GM12878 (cell line): ENCODE measurements around the gene TFB1M. TPM values are rescaled to one million over a fixed set of nuclear protein-coding genes. Genes with fewer than 3 reads are reported as not detected.

Source experiments
- CHD4 ChIP-seq: fragments of 200-600 bp; sonication (generic); IDR thresholded peaks from 2 replicates; pipeline ENCODE4 v1.6.1; 2016; ENCODE audit warnings: mild to moderate bottlenecking
- DPF2 ChIP-seq: fragments of 450-650 bp; IDR thresholded peaks from 2 replicates; pipeline ENCODE4 v1.6.1; 2017; ENCODE audit warnings: mild to moderate bottlenecking
- FOXM1 ChIP-seq: IDR thresholded peaks from 2 replicates; pipeline ENCODE4 v1.6.1; 2012; ENCODE audit warnings: low read depth, mild to moderate bottlenecking, inconsistent platforms, low read length, moderate library complexity
- JUNB ChIP-seq: IDR thresholded peaks from 2 replicates; pipeline ENCODE4 v1.6.1; 2016; ENCODE audit warnings: antibody characterized with exemption, mild to moderate bottlenecking
- KDM1A ChIP-seq: fragments of 200-600 bp; sonication (generic); IDR thresholded peaks from 2 replicates; pipeline ENCODE4 v1.6.1; 2016; ENCODE audit warnings: borderline replicate concordance
- MAX ChIP-seq: IDR thresholded peaks from 2 replicates; pipeline ENCODE4 v1.6.1; 2012; ENCODE audit warnings: low read depth, low read length, improper control_type of control experiment
- MYB ChIP-seq: fragments of 150-350 bp; IDR thresholded peaks from 2 replicates; pipeline ENCODE4 v1.6.1; 2014; ENCODE audit warnings: mild to moderate bottlenecking, low read depth, low read length, borderline replicate concordance
- NFYA ChIP-seq: IDR thresholded peaks from 2 replicates; pipeline ENCODE4 v1.6.1; 2011; ENCODE audit warnings: low read depth, mild to moderate bottlenecking, low read length, improper control_type of control experiment, borderline replicate concordance
- NFYB ChIP-seq: IDR thresholded peaks from 2 replicates; pipeline ENCODE4 v1.6.1; 2011; ENCODE audit warnings: low read depth, mild to moderate bottlenecking, low read length, improper control_type of control experiment, moderate library complexity; ENCODE audit not compliant: insufficient read depth
- NR2F1 ChIP-seq: fragments of 450-650 bp; conservative IDR thresholded peaks from 2 replicates; pipeline ENCODE4 v1.6.1; 2017; ENCODE audit warnings: mild to moderate bottlenecking
- PAX8 ChIP-seq: fragments of 450-650 bp; IDR thresholded peaks from 2 replicates; pipeline ENCODE4 v1.6.1; 2017; ENCODE audit warnings: mild to moderate bottlenecking, moderate library complexity
- PML ChIP-seq: IDR thresholded peaks from 2 replicates; pipeline ENCODE4 v1.6.1; 2012; ENCODE audit warnings: low read length, inconsistent platforms
- POLR2A ChIP-seq: IDR thresholded peaks from 2 replicates; pipeline ENCODE4 v1.6.1; 2011; ENCODE audit warnings: low read depth, mild to moderate bottlenecking, low read length
- PRDM15 ChIP-seq: fragments of 450-650 bp; formaldehyde crosslinking; IDR thresholded peaks from 2 replicates; pipeline ENCODE4 v1.4.0; 2020; ENCODE audit warnings: mild to moderate bottlenecking, moderate library complexity
- RAD21 ChIP-seq: IDR thresholded peaks from 2 replicates; pipeline ENCODE4 v1.6.1; 2011; ENCODE audit warnings: mild to moderate bottlenecking, low read depth, low read length, moderate library complexity; ENCODE audit not compliant: insufficient read depth
- SMAD5 ChIP-seq: IDR thresholded peaks from 2 replicates; pipeline ENCODE4 v1.6.1; 2016; ENCODE audit warnings: antibody characterized with exemption, low read depth
- SREBF2 ChIP-seq: IDR thresholded peaks from 2 replicates; pipeline ENCODE4 v1.6.1; 2012; ENCODE audit warnings: mild to moderate bottlenecking, low read length
- SRF ChIP-seq, 2 experiments: IDR thresholded peaks; 2 replicates each; pipeline ENCODE4 v1.6.1; 2011; ENCODE audit warnings: low read depth in 2 of 2, low read length in 2 of 2, mild to moderate bottlenecking in 1 of 2, moderate library complexity in 1 of 2
- SUZ12 ChIP-seq: fragments of 200-600 bp; sonication (generic); IDR thresholded peaks from one replicate; pipeline ENCODE4 v1.6.1; 2018; ENCODE audit warnings: antibody characterized with exemption, mild to moderate bottlenecking; ENCODE audit not compliant: unreplicated experiment
- TBL1XR1 ChIP-seq: IDR thresholded peaks from 2 replicates; pipeline ENCODE4 v1.6.1; 2012; ENCODE audit warnings: low read depth, low read length, improper control_type of control experiment
- WRNIP1 ChIP-seq: IDR thresholded peaks from 2 replicates; pipeline ENCODE4 v1.6.1; 2011; ENCODE audit warnings: low read depth, low read length, improper control_type of control experiment, borderline replicate concordance
- ZBTB11 ChIP-seq: fragments of 450-650 bp; formaldehyde crosslinking; IDR thresholded peaks from 2 replicates; pipeline ENCODE4 v1.5.0; 2022; ENCODE audit warnings: mild to moderate bottlenecking, missing genetic modification characterization
- ZSCAN29 ChIP-seq: fragments of 450-650 bp; IDR thresholded peaks from 2 replicates; pipeline ENCODE4 v1.6.1; 2017; ENCODE audit warnings: mild to moderate bottlenecking, moderate library complexity
- polyA plus RNA-seq, 11 experiments: library from polyadenylated mRNA; depleted of rRNA in 4 of 11; unstranded in 6 of 11; stranded (reverse) in 5 of 11; fragments of >200 nt; fragmentation: Nextera tagmentation in 4 of 11; fragmentation: Illumina TruSeq in 1 of 11; extraction: Ambion mirVana in 4 of 11; extraction: Trizol in 1 of 11; gene quantifications; 1 replicate in 1 of 11; 2 replicates in 10 of 11; pipeline versions ENCODE4 v1.2.1 to v1.2.3, GENCODE V29; 2011 to 2016; ENCODE audit warnings: inconsistent platforms in 2 of 11, missing spikeins in 2 of 11, low read depth in 1 of 11
- total RNA-seq, 4 experiments: library from RNA; depleted of rRNA in 3 of 4; stranded (reverse); fragments of >200 nt in 3 of 4; fragmentation: Illumina TruSeq in 1 of 4; extraction: Trizol in 1 of 4; gene quantifications; 2 replicates each; pipeline versions ENCODE4 v1.2.1 to v1.2.3, GENCODE V29; 2013 to 2021

Gene TFB1M
- total and polyA plus RNA-seq, 10 of the 15 experiments (the other 5 are each of a cell fraction or from before 2014, with no cell fraction given) = 29.9 to 117 (median 41.3) TPM

DNA sequence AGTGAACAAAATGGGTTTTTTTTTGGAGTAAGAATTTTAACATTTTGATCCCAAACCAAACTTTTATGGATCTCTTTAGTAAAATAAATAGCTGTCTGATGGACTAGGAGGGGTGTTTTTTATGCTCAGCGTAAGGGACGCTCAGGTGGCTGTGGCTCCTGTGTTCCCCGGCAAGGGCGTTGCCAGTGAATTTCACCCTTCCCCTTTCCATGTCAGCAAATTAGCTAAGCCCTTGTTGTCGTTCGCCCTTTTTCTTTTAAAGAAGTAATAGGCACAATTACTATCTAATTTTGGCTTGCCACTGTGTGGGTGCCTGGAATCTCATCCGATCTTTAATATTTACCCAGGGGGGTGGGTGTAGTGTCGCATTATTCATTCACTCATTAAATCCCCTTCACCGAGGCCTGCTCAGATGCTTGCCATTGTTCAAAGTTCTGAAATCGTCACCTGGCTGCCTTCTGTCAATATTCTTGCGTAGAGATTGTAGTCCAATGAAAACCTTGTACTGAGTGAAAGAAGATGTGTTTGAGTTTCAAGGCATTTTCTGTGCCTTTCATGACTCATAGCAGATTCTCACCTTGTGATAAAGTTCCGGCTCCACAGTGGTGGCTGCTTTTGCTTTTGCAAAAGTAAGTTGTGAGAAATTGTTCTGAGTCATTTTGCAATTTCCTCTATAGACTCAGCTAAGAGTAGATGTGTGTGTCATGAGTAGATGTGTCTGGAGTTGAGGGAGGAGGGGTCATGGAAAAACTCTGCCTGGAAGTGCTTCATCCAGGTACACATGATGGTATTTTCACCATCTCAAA is 90.4 kb downstream of the TFB1M start (continued):
- TF ChIP-seq ZBTB11 (CRISPR knock-in tag) (no peak), ZSCAN29 (no peak), SUZ12 (no peak), CHD4 (no peak), KDM1A (no peak), RAD21 (no peak), TBL1XR1 (no peak), POLR2A (no peak), WRNIP1 (no peak), FOXM1 (0 out of 2 replicates have a peak, but pooled peaks have one; percentile 27), NFYB (no peak), NR2F1 (no peak), PRDM15 (CRISPR knock-in tag) (no peak), MAX (no peak), JUNB (peak; percentile 86), NFYA (no peak), PML (no peak), MYB (no peak), SREBF2 (no peak), PAX8 (no peak), SMAD5 (no peak), SRF (IDR thresholded peaks at IDR 0.05; ENCODE audit: low read depth in 2 of 2, low read length in 2 of 2) (no peak), DPF2 (peak; percentile 91)
